Embryonic facial prominence (tissue), 1 donor: ENCODE data around the gene CRAT.

Source experiments
- DNase-seq: peaks from one replicate; pipeline ENCODE4 v3.0.0-alpha.2; 2016; ENCODE audit errors: extremely low spot score

Gene CRAT

DNA sequence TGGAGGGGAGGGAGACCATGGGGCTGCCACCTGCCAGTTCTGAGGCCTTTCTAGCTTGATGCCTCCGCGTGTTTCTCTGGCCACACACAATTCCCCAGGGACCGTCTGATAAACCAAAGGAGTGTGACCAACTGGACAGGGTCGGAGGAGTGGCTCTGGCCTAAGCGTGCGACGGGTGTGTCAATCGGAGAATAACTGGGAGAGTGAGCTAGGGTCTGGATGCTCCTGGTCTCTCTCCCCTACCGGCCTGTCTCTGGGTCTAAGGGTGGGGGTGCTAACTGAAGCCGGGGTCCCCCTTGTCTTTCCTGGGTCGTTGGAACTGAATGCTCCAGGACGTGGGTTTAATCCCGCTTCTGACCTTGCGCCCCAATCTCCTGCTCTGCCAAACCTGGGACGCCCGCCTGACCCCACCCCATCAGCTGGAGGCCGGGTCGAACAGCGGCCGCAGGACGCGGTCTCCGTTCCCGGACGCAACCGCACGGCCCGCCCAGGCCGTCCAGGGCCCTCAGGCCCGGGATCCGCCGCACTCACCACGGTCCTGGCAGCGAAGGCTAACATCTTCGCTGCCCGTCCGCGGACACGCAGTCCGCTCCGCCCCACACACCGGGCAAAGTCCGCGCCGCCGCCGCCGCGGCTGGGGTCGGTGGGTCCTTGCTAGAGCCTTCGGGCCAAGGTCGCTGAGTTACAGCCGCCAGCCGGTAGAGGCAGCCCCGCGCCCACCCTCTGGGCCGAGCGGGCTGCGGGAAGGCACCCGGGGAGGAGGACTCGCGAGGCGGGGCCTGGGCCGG is 447 bp downstream of the CRAT start:
- DNase-seq = no peak

DNA sequence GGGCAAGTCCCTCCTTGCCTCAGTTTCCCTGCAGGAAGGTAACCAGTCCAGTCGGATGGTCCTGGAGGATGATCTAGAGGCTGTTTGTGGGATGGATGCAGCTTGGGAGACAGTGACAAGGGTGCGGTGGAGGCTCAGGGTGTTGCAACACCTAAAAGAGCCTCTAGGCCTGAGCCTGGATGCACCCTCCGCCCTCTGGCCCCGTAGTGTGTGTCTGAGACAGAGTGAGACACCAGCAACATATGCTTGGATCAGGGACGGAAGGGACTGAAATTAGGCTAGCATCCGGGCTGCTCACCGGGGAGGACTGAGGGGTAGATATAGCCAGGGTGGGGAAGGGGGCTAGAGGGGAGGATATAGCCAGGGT is 1.1 kb downstream of the CRAT start:
- no peak for DNase-seq

DNA sequence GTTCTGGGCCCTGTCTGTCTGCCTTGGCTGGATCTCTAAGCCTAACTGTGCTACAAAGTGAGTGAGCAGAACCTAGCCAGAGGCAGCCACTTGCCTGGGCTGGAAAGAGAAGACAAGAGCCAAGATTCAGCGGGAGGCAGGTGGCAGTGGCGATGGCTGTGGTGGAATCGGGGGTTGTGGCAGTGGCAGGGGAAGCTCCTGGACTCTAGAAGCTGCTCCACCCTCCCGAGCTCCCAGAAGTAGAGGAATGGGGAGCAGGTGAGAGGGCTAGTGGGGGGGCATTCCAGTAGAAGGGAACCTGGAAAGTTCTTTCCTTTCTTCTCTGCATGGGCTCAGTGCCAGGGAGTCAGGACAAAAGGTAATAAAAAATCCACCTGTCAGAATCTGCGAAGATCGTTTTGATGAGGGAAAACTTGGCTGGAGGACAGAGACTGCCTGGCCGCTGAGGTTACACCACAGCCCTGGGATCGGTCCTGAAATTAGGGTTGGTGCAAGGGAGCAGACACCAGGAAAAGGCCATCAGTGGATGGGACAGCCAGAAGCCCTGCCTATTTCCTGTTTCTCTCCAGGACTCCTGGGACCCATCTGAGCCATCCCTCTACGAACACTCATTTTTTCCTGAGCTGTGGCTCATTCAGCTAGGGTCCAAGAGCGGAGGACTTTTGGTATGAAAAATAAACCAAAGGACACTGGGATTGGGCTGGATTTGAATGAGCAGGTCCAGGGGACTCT is 1.6 kb downstream of the CRAT start:
- DNase-seq = no peak

DNA sequence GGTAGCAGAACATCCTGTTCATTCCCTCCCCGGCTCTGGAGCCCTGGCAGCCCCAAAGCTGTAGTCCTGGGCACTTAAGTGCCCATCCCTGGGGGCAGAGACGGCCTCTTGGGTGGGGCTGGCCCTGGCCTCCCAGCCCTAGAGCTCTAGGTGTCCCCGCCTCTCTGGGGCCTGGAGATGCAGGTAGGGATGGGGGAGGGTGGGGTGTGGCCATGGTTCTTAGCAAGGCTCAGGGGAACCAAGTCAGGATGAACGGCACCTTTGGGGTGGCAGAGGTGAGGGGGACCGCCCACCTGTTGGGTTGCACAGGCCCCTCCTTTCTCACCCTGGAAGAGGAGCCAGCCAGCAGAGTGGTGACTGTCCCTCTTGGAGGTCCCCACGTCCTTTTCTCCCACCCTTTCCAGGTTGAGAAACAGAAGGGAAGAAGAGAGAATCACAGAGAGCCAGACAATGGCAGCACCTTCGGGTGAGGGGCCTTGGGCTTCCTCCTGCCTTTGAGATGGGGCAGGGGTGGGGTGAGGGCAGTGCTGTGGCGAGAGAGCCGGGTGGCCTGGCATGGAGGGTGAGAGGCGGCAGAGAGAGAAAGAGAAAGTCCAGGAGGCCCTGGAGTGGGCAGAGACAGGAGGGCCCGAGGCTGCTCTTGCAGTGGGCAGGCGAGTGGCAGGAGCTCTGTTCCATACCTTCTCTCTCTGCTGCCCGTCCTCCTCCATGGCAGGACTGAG is 2.3 kb downstream of the CRAT start:
- DNase-seq = no peak

DNA sequence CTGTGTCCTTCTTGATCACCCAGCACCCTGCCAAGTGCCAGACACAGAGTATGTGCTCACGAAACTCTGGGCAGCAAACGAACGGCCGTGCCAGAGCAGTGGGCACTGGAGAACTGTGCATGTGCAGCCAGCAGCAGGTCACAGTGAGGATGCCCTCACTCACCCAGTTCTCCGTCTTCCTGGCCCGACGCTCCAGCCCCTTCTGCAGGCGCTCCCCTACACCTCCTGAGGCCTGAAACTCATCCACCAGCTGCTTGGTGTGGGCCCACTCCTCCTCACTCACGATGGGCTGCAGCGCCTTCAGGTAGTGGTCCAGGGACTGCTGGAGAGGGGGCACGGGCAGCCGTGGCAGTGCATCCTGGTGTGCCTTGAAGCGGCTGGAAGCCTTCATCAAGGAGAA is 2.9 kb downstream of the CRAT start:
- DNase-seq = no peak

DNA sequence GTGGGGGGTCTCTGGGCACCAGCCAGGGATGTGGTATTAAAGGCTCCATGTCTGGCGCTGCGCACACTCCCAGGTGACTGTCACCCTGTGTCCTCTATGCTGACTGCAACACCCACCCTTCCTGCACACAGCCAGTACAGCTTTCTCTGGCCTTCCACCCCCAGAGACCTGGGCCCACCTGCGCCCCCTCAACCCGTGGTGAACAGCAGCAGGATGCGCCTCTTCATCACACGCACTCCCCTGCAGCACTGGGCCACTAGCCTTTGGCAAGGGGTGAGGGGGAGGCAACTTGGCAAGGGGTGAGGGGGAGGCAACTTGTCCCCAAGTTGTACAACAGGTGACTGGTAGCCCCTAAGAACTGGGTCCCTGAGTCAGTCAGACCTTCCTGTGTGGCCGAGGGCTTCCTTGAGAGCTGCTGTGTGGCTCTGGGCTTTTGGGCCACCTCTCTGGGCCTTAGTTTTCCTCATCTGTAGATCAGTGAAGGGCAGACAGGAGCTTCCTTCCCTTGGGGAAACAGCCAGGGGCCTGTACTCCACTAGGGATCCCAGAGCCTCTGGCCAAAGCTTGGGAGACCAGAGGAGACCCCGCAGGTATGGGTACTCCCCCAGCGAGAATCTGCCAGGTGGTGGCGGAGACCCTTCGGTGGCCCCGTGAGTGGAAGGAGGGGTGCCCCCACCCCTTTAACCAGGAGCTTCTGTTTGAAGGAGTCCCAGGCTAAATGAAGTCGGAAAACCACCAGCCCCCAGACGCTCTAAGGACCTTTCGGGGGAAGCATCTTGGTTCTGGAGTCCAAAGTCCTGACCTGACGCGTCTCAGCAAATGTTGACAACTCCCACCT is 4.5 kb downstream of the CRAT start:
- DNase-seq = no peak

DNA sequence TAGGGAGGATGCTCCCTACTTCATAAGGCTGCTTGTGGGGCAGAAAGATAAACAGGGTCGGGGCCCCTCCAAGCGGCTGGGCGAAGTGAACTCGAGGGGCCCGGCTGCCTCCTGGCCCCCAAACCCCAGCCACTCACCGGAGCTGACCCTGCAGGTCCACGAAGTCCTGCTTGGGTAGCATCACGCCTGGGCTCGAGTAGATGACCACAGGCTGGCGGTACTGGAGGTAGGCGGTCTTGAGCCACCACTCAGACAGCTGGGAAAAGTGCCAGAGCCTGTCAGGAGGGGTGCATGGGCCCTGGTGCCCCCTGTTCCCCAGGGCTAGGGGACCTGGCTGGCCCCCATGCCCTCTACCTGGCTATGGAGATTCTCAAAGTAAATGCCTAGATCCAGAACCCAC is 6.5 kb downstream of the CRAT start:
- DNase-seq = no peak

DNA sequence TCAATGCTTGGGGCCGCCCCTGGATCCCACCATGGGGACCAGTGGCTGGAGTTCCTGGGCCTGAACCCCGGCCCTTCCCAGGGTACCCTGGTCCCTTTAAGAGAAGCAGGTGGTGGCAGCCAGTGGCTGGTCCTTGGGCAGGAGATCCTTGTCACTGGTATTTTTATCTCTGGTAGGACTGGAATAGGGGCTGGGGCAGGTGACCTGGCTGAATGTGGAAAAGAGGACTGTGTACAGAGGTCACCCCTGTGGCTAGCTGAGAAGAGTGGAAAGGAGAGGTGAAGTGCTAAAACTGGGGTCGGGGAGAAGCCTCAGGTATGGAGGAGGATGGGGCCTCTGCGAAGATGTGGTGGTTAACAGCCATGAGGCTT is 7.0 kb downstream of the CRAT start:
- DNase-seq = no peak

DNA sequence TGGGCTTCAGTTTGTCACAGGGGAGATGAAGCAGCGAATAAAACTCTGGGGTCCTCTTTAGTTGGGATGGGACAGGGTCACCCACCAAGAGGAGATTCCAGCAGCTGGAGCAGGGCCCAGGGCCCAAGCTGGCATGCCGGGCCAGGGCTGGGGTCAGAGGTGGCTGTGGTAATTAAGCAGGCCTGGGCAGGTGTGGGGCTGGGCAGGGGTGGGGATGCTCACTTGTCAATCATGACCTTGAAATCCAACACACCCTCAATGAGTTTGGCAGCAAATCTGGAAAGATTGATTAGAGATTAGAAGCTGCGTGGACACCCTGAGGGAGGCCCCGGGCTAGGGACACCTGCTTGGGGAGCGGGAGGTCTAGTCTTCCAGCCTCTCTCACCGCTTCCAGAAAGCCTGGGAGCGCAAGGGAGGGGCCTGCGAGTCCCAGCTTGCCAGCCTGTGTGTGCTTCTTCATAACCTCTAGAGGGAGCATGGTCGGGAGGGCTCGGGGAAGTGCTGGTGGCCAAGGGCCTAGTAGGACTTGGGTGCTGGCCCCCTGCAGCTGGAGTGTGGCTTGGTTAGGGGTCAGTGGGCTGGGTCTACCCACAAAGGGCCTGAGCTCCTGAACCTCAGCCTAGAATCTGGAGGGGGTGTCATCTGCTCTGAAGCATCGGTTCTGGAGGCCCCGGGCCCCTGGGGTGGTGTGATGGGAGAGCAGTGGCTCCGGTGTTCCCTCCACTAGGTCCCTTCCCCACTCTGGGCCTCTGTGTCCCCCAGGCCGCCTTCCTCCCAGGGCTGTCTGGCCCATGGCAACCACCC is 7.6 kb downstream of the CRAT start:
- no peak for DNase-seq

DNA sequence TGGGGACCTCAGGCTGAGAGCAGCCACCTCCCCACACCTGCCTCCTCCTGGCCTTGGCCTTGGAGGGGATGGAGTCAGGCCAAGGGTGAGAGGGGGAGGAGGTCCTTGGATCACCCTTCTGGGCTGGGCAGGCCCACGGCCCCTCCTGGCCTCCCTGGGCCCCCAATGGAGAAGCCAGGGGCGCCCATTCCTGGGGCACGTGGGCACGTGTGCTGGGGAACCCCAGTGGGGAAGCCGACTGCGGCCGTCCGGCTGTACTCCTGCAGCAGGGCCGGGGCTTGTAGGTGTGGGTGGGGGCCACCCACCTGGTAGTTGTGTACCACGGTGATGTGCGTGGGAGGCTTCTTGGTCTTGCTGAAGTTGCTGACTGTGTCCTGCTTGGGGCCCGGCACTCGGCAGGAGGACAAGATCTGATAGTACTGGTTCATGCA is 8.5 kb downstream of the CRAT start:
- no peak for DNase-seq

DNA sequence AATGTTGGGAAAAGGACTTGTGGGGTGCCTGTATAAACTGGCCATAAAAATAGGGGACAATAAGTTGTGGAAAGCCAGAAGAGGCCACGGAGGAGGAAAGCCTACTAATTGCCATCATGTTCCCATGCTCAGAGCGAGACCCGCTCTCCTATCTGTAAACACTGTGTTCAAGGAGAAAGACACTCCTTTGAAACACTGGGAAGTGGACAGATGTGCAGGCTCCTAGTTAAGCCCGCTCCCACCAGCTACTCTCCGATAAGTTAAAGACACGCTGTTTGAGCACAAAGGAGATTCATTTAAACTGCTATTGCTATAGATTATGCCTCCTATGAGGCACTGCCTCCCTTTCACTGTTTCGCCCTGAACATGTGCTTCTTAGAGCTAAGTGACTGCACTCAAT is 9.3 kb downstream of the CRAT start:
- no peak for DNase-seq

DNA sequence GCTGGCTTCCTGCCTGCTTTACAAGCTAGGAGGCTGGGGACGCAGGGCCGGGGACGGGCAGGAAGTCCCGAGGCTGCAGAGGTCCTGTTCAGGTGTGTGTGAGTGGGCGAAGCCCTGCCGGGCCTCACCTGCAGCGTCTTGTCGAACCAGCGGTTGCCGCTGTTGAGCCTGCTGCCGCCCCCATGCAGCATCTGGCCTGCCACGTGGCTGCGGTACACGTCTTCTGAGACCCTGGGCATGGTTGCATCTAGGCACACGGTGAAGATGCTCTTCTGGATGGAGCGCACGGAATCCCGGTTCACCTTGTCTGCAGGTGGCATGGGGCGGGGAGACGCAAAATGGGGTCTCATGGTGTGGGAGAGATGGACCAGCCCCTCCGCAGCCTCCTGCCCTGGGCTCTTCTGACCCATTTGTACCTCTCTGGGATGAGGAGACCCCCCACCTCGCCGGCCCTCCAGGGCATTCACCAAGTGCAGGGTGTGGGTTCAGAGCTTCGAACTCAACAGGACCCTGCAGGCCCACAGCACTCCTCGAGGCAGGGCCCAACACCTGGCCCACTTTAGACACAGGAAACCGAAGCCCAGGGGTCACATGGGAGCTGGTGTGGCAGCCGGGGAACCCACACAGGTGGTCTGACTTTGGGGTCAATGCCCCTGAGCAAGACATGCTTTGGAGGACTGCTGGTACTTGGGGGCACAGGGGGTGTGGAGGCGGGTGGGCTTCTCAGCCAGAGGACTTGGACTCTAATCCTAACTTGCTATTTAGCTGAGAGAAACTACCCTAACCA is 10.0 kb downstream of the CRAT start:
- no peak for DNase-seq

DNA sequence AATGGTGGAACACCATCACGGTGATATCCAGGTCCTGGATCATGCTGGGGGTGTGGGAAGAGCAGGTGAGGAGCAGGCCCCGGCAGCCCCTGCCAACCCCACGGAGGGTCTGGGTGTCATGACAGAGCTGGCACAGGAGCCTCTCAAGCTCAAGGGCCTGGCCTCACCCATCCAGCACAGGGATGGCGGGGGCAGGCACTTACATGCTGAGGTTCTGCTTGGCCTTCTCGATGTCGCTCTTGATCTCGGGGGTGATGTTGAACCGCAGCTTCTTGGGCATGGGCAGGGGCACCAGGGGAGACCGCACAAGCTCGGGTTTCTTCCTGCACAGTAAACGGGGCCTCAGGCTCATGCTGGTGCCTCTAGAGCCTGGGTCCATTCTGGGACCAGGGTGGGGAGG is 12.3 kb downstream of the CRAT start:
- DNase-seq = no peak

DNA sequence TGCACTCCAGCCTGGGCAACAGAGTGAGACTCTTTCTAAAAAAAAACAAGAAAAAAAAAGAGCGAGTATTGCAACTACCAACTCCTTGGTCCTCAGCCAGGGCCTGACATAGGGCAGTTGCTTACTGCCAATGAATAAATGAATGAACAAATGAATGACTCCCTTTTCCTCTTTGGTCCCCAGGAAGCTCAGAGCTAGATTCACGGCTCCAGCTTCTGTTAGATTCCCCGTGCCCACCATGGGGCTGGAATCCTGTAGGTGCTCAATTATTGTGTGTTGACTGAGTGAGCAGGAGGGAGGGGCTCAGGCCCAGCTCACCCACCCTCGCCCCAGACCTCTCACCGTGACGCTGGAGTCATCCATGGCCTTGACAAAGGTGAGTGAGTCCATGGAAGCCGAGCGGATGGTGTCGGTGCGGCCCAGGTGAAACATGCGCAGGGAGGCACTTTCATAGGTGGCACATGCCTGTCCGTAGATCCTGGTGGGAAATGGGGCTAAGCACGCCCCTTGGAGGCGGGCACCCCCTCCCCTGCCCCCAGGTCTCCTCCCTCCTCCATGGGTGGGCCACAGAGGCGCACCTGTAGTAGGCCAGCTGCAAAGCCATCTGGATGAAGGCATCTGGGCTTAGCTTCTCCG is 12.8 kb downstream of the CRAT start:
- no peak for DNase-seq

DNA sequence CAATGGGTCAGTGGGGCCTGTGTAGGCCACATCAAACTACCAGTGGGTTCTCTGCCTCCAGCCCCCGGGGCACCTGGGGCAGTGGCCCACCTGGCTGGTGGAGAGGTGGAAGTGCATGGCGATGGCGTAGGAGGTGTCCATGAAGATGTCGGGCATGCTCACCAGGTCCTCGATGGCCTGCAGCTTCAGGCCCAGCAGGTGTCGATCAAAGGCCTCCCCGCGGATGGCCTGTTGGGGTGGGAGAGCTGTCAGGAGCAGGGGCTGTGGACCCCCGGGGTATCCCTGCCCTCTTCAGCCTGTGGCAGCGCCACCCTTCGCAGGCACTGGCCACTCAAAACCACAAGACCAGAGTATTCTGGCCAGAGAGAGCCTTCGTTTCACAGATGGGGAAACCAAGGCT is 14.7 kb downstream of the CRAT start:
- no peak for DNase-seq

DNA sequence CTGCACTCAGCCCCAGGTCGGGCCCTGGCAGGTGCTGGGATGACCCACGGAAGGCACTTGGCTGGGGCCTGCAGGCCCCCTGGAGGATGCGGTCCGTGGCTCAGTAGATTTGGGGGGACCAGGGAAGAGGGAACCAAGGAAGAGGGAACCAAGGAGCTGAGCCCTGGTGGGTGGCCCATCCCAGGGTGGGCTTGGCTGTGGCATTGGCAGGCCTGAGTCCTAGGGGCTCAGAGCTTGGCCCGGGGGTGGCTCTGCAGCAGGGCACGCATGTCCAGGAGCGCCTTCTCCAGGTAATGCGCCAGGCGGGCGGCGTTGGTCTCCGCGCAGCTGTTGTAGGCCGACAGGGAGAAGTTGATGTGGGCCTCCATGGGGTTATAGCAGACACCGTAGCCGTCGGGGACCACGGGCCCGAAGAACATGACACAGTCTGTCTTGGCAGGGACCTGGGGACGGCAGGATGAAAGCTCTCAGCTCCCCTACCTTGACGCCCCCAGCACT is 15.4 kb downstream of the CRAT start:
- DNase-seq = no peak

DNA sequence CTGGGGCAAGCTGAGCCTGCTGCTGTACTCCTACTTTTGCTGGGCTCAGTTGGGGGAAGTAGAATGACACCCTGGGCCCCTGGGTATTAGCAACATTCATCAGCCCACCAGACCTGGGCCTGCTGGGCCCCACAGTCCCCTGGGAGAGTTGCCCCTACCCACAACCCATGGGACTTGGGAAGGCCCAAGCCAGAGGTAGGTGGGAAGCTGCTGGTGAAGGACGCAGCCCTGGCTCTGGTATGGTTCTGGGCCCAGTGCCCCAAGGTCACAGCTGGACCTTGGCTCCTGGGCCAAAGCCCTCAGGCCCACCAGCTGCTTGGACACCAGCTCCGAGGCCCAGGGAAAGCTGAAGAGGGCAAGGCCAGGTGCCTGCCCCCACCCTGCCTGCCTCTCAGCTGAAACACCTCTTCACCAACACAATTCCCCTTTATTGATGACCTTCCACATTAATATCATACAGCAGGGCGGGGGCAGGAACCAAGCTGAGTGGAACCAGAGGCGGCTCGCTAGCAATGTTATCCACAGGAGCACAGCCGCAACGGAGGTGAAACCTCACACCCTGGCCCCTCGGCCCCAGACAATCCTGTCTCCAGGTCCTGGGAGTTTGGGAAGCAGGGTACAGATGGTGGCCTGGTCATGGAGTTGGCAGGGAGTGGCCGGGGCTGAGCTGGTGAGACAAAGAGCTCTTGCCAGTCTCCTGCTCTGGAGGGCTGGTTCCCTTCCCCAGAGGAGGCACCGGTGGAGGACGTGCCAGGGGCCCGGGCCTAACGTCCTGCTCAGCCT is 16.0 kb downstream of the CRAT start:
- no peak for DNase-seq

DNA sequence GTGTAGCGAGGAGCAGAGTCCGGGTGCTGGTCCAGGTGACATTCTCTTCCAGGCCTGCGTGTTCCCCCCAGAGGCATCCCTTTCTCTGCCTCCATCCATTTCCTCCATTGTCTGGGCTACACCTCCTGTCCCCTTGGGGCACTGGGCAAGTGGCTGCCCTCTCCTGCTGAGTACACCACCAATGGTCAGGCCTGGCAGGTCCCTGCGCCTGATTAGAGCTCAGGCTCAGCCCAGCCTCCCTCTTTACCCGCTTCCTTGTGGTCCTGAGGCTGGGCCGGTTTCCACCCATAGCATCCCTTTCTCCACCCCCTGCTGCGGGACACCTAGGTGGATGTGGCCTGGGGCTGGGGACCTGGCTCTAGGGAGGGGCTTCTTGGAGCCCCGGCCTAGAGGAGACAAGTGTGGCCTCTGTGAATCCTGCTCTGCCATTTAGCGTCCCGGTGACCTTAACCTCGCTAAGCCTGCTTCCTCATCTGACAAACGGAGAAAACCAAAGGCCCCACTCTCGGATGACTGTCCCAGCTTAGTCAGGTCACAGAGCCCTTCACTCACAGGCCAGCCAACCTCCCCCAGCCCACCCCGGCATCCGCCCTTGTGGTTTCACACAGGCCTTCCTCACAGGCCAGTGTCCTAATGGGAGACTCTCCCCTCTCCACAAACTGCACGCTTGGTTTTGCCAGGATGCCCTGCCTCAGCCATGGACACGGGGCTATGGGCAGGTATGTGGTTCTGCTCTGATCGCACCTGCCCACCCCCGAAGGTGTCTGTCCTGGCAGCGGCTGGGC is 16.8 kb downstream of the CRAT start:
- DNase-seq = no peak
